Glomerular visceral epithelial cell (primary cell): Measurements from ENCODE around the gene ZNF205.

Source experiments
- DNase-seq: peaks from one replicate; pipeline ENCODE4 v3.0.0-alpha.2; 2016; ENCODE audit errors: extremely low spot score

The ZNF205 gene

DNA sequence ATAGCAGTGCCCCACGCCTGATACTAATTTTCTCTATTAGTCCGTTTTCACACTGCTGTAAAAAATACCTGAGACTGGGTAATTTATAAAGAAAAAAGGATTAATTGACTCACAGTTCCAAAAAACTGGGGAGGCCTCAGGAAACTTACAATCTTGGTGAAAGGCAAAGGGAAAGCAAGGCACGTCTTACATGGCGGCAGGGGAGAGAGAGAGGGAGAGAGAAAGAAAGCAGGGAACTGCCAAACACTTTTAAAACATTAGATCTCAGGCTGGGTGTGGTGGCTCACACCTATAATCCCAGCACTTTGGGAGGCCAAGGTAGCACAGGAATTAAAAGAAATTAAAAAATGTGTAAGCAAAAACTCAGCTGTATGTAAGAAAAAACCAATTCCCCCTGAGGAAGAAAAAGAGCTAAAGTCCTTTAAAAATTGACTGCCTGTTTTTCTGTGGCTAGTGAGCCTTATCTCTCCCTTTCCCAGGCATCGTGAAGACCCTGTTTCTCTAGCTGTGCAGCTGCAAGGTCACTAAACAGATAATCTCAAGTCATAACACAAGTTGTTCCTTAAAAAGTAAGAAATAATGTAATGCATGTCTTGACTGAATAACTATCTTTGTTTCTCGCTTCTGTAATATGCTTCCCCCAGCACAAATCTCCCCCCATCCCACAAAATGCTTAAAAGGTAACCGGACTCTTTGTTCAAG lies 27.3 kb upstream of the ZNF205 start:
- no peak for DNase-seq

DNA sequence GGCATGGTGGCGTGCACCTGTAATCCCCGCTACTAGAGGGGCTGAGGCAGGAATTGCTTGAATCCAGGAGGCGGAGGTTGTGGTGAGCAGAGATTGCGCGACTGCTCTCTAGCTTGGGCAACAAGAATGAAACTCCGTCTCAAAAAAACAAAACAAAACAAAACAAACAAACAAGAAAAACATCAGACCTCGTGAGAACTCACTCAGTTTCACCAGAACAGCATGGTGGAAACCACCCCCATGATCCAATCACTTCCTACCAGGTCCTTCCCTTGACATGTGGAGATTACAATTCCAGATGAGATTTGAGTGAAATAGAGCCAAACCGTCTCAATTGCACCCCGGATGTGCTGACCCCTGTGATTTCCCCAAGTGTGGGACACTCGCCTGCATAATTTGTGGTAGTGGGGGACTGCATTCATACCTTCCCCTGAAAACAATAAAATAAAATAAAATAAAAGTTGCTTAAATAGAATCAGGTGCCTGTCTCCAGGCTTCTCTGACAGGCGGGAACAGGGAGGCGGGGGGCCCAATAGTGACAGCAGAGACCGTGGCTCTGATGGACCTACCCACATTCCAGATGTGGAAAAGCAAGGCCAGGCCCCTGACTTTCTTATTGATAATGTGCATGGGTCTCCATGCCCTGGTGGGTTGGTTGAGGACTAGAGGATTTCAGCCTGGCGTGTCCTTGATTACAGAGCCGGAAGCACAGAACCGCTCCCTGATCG lies 26.4 kb upstream of the ZNF205 start:
- no peak for DNase-seq

DNA sequence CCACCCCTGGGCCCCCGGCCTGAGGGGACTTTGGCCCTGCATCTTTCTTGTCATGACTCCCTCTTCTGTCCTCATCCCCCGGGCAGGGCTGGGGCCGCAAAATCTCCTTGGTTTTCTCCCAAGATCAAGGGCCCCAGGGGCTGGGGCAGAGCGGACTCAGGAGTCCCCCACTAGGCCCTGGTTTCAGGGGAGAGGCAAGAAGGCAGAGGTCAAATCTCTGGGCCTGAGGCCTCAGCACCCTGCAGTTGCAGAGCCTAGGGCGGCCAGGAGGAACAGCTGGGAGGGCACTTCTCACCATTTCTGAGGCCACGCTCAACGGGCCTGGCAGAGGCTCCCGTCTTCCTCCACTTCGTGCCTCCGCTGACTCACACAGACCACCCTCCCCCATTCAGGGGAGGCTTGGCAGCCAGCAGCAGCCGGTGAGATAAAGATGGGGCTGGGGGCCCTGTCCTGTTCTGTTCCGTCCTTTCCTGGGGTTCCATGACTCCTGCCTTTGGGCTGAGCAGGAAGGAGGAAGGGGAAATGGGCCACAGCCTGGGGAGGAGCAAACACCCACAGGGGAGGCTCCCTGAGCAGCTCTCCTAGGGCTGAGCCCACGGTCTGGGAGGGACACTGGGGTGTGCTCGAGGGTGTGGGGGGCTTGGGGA lies 25.7 kb upstream of the ZNF205 start:
- no peak for DNase-seq

DNA sequence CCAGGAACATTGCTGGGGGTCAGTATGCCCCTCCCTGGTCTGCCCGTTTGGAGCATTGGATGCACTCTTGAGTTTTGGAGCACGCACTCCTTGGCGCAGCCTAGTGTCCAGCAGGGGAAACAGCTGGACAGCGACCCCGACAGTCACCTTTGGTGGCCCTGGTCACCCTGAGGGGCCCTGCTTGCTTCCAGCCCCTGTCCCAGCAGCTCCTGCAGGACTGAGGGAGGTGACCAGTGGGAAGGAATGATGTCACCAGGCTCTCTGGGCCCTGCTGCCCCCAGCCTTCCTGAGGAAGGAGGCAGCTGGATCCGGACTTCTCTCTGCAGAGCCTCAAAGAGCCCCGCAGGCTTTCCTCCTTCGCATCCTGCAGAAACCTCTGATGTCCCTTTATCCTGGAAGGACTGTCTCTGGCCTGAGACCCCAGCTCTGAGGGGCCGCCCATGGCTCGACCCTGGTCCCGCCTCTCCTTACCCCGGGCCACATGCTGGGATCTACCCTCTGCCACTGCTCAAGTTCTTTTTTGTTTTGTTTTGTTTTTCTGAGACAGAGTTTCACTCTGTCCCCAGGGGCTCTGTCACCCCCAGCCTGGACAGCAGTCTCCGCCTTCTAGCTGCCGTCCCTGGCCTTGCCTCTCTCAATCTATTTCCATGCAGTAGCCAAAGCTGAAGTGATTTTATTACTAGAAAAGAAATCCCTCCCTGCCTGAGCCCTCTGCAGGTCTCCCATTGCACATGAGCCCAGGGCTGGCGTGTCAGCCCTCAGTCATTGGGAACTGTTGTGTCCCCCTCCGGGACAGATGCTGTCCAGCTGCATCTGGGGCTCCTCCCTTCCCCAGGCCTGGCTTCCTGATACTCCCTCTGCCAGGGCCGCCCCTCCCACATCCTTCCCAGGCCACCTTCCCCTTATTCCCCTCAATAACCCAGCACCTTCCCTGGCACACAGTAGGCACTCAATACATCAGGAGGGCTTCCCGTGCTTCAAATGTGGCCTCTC lies 24.8 kb upstream of the ZNF205 start:
- DNase-seq: no peak

DNA sequence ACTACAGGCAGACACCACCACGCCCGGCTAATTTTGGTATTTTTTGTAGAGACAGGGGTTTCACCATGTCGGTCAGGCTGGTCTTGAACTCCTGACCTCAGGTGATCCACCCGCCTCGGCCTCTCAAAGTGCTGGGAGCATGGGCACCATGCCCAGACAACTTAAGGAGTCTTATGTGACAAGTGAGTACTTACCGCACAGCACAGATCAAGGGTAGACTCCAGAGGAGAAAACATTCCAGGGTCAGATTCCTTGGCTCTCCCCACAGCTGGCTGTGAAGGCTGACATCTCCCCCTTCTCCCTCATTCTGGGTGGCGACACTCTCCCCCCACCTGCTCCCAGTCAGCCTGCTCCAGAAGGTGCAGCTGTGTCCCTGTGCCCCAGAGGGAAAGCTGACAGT lies 23.9 kb upstream of the ZNF205 start:
- DNase-seq: no peak

DNA sequence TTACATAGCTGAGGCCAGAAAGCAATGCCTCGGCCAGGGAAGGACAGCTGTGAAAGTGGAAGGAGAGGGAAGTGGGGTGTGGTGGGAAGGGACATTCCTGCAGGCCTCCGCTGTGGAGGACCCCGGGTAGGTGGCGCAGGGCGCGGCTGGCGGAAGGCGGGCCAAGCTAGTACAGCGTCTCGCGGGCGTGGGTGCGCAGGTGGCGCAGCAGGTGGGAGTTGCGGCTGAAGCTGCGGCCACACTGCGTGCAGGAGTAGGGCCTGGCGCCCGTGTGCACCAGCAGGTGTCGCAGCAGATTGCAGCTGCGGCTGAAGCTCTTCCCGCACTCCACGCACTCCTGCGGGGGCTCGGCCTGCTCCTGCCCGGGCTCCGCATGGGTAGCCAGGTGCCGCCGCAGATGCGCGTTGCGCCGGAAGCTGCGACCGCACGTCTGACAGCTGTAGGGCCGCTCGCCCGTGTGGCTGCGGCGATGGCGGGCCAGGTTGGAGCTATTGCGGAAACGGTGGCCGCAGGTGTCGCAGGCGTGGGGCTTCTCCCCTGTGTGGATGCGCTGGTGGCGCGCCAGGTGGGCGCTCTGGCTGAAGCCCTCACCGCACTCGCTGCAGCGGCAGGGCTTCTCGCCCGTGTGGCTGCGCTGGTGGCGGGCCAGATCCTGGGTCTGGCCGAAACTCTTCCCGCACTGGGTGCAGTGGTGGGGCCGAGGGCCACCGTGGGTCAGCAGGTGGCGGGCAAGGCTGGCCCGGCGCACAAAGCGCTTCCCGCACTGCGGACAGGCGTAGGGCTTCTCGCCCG lies 23.3 kb upstream of the ZNF205 start:
- no peak for DNase-seq

DNA sequence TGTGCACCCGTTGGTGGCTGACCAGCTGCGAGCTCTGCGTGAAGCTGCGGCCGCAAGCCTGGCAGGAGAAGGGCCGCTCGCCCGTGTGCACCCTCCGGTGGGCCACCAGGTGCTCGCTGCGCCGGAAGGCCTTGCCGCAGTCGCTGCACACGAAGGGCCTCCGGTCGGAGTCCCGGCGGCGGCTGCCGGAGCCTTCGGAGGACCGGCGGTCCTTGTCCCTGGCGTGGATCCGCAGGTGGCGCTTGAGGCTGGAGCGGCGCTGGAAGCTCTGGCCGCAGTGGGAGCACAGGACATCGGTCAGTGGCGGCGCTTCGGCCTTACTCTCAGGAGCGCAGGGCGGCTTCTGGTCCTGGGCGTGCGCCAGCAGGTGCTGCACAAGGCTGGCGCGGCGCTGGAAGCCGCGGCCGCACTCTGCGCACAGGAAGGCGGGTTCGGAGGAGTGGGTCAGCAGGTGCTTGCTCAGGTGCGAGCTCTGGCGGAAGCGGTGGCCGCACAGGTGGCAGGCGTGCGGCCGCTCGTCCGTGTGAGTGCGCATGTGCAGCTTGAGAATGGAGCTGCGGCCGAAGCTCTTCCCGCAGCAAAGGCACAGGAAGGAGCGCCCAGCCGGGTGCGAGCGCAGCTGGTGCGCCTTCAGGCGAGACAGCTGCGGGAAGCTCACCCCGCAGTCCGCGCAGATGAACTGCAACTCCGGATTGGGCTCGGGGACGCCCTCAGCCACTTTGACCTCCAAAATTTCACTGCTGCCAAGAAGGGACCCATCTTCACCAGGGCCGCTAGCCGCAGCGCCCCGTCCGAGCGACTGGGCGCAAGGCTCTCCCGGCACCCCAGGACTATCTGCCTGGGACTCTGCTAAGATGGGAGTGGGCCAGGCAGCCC lies 22.4 kb upstream of the ZNF205 start:
- DNase-seq: no peak

DNA sequence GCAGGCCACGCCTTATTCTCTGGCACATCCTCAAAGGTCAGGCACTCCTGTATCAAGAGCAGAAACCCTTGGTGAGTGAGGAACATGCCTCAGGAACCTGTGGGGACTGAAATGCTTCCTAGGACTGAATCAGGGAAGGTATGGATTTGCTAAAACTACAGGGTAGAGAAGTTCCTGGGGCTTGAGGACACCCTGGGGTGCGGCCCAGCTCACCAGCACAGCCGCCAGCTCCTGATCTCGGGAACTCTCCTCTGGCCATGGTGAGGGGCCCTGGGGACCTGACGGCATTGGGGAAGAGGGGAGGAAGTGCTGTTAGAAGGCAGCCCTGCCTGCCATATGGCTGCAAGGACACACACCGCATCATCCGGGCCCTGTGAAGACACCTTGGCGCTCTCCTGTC lies 20.8 kb upstream of the ZNF205 start:
- DNase-seq: no peak

DNA sequence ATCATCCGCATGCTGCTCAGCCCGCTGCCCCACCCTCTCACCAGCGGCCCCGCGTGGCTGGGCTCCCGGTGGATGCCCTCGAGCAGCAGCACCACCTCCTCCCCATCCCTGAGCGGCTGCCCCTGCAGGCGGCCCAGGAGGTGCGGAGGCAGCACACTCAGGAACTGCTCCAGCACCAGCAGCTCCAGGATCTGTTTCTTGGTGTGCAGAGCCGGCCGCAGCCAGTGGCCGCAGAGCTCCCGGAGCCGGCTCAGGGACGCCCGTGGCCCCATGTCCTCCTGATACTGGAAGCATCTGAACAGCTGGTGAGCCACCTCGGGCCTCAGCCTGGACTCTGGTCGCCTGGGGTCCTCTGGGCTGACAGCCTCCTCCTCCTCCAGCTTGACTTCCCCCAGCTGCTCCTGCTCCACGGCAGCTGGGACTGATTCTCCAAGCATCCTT lies 19.9 kb upstream of the ZNF205 start:
- no peak for DNase-seq

DNA sequence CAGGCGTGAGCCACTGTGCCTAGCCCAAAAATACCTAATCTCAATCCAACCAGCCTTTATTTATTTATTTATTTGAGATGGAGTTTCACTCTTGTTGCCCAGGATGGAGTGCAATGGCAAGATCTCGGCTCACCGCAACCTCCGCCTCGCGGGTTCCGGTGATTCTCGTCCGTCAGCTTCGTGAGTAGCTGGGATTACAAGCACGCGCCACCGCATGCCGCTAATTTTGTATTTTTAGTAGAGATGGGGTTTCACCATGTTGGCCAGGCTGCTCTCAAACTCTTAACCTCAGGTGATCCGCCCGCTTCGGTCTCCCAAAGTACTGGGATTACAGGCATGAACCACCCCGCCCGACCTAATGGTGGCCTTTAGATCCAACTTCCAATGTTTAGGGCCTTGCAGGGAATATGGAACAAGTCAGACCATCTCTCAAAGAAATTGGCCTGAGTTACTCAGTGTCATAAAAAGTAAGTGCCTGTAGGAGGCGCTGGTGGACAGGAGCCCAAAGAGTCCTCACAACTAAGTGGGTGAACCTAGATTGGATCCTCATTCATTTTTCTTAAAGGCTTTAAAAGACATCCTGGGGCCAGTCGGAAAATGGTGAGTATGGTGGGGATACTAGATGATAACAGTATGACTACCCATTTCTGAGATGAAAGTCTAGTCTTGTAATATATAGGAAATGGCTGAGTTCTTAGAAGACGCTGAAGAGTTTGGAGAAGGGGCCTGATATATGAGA lies 17.9 kb upstream of the ZNF205 start:
- DNase-seq: peak; percentile 32

DNA sequence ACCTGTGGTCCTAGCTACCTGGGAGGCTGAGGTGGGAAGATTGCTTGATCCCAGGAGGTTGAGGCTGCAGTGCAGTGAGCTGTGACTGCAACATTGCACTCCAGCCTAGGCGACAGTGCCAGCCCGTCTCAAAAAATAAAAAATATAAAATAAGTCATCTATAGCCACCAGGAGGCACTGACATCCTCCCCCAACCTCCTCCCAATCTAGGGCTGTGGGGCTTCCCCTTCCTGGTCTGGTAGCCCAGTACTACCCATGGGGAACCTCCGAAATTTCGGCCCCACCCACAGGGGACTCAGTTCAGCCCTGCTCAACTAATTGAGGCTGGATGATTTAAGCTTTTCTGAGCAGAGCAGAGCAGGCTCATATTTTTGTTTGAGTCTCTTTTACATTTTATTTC lies 16.5 kb upstream of the ZNF205 start:
- DNase-seq: no peak

DNA sequence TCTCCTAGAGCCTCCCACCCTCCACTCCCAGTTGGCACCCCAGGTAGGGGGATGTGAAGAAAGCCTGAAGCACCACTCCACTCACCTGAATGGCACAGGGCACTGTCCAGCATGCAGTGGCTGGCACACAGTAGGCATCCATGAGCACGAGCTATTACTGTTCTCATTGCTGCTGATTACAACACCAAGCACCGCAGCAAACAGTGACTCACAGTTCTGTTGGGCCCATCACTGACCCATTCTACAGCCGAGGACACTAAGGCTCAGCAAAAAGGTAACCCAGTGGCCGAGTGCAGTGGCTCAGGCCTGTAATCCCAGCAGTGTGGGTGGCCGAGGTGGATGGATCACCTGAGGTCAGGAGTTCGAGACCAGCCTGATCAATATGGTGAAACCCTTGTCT lies 16.0 kb upstream of the ZNF205 start:
- DNase-seq: no peak

DNA sequence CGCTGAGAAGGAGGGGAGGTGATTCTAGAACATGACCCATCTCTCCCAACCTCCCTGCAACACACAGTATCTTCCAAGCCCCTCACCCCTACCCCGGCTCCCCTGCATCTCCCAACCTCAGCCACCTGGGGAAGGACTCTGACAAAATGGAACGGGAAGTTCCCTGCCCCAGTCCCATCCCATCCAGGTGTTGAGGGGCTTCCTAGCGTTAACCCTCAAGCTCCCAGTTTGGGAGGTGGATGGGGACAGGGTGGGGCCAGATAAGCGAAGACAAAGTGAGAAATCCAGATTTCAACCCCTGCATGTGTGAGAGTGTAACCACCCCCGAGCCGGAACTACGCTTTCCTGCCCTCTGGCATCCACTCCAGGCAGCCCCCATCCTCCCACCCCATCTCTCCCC lies 15.1 kb upstream of the ZNF205 start:
- no peak for DNase-seq

DNA sequence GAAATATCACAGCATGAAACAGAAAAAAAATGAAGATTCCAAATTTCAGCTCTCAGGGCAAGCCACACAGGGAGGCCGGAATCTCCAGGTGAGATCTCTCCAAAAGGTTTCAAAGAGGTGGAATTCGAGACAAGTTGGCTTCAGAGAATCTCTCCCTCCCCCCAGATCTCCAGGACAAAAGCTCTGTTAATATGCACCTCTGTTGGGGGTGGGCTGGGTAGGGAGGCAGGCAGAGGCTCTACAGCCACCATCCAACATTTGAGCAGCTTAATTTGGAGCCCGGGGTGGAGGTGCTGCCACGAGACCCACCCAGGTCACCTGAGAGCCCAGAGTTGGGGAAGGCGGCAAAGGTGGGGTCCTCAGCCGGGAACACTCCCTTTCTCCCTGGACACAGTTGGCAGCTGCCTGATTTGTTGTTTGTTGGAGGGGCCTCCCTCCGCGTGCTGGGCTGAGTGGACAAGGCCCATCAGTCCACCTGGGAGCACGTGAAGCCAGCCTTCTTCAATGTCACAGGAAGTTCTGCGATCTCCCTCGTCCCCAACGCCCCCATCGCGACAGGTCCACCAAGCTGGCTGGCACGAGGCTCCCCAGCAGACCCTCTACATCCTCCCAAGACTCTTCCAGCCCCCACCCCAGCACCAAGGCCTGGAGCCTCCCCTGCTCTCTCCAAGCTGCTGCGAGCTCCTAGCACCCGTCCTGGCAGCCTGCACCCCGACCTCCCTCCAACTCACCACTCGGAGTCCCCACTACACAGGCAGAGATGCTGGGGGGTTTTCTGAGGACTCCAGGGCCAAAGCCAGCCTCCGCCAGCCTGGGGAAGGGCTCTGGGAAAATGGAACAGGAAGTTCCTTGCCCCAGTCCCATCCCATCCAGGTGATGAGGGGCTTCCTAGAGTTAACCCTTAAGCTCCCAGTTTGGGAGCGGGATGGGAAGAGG lies 13.7 kb upstream of the ZNF205 start, which contains the start of gene ZSCAN10:
TSS of gene ZSCAN10 (minus strand) at position 836 of the 936 bp plus-strand sequence. CDS start 6,357 bp downstream, outside the sequence.
- no peak for DNase-seq

DNA sequence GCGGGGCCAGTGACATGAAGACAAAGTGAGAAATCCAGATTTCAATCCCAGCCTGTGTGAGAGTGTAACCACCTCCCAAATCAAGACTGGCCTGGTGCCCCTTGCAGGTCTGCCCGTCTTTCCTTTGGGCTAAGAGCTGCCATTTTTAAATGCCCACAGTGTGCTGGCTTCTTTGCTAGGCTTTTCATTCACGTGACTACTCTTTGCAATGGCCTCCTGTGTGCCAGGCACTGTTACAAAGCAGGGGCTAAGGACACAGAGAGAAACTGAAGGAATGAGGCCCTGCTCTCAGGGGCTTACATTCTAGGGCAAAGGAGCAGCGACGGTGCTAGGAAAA lies 13.0 kb upstream of the ZNF205 start:
- no peak for DNase-seq

DNA sequence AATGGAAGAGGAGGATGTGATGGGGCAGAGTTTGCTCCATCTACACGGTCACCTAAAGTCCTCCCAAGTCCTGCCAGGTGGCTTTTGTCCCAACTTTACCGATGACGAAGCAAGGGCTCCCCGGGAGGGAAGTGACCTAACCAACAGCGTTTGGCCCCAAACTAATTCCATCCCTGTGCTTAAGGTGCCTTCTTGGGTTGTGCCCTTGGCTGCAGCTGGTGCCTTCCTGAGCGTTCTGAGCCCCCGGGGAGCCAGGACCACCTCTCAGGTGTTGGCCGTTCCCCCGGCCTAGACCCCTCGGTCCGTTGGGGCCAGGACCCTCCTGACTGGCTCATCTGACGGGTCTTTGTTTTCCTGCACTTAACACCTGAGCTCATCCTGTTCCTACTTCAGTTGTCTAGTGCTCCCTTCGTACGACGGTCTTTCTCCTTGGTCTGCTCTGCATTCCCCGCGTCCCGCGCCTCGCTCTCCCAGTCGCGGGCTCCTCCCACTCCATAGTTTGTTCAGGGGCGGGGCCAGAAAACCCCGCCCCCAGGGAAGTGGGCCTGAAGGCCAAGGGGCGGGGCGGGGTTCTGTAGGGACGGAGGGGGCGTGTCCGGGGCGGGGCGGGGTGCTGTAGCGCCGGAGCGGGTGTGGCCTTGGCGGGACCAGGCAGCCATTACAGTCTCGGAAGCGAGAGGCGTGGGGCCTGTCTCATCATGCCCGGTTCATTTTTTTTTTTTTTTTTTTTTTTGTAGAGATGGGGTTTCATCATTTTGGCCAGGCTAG lies 12.5 kb upstream of the ZNF205 start:
- DNase-seq: peak; percentile 70
